ENCODE data around the gene TMEM59L. TPM values are rescaled to one million over a fixed set of nuclear protein-coding genes. Genes with fewer than 3 reads are reported as not detected.
A peak's percentile ranks its signal among the peaks of the same experiment; 100 is the strongest.

TMEM59L gene
- total and polyA plus RNA-seq, 9 of the 15 experiments (the other 6 are each of a cell fraction or from before 2014, with no cell fraction given), result 0.37 TPM; not detected in 8

- TF ChIP-seq YY1 (IDR thresholded peaks at IDR 0.05; ENCODE audit: borderline replicate concordance in 1 of 3, control insufficient read depth in 1 of 3, extremely low read depth in 1 of 3, insufficient read depth in 3 of 3, insufficient read length in 1 of 3, insufficient replicate concordance in 2 of 3, low read depth in 1 of 3, low read length in 2 of 3) (no peak), MNT (conservative IDR thresholded peaks at IDR 0.05) (no peak), CBFB (CRISPR knock-in tag; IDR thresholded peaks at IDR 0.05) (no peak), HMG20B (CRISPR knock-in tag; IDR thresholded peaks at IDR 0.05) (no peak), PHF20 (IDR thresholded peaks at IDR 0.05; ENCODE audit: partially characterized antibody) (no peak), NFXL1 (CRISPR knock-in tag; IDR thresholded peaks at IDR 0.05) (no peak), CBX5 (IDR thresholded peaks at IDR 0.05; ENCODE audit: borderline replicate concordance, low read depth) (no peak), HNRNPLL (IDR thresholded peaks at IDR 0.05; ENCODE audit: low read depth, low read length, poor library complexity, severe bottlenecking) (no peak), LCOR (CRISPR knock-in tag; IDR thresholded peaks at IDR 0.05) (peak; percentile 48; the same call in 1 of the 2 replicates), ELF4 (CRISPR knock-in tag; IDR thresholded peaks at IDR 0.05) (0 out of 2 replicates have a peak, but pooled peaks have one; percentile 14), HINFP (tag; conservative IDR thresholded peaks at IDR 0.05; ENCODE audit: low read depth) (peak; percentile 46; the same call in 1 of the 2 replicates), ZFPM2 (CRISPR knock-in tag; IDR thresholded peaks at IDR 0.05) (no peak)
- TF ChIP-seq, protein P1, sequence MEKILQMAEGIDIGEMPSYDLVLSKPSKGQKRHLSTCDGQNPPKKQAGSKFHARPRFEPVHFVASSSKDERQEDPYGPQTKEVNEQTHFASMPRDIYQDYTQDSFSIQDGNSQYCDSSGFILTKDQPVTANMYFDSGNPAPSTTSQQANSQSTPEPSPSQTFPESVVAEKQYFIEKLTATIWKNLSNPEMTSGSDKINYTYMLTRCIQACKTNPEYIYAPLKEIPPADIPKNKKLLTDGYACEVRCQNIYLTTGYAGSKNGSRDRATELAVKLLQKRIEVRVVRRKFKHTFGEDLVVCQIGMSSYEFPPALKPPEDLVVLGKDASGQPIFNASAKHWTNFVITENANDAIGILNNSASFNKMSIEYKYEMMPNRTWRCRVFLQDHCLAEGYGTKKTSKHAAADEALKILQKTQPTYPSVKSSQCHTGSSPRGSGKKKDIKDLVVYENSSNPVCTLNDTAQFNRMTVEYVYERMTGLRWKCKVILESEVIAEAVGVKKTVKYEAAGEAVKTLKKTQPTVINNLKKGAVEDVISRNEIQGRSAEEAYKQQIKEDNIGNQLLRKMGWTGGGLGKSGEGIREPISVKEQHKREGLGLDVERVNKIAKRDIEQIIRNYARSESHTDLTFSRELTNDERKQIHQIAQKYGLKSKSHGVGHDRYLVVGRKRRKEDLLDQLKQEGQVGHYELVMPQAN (IDR thresholded peaks at IDR 0.05; ENCODE audit: borderline replicate concordance), result peak; percentile 30; the same call in 1 of the 2 replicates
- TF ChIP-seq, protein P2, sequence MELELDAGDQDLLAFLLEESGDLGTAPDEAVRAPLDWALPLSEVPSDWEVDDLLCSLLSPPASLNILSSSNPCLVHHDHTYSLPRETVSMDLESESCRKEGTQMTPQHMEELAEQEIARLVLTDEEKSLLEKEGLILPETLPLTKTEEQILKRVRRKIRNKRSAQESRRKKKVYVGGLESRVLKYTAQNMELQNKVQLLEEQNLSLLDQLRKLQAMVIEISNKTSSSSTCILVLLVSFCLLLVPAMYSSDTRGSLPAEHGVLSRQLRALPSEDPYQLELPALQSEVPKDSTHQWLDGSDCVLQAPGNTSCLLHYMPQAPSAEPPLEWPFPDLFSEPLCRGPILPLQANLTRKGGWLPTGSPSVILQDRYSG (tag; conservative IDR thresholded peaks at IDR 0.05; ENCODE audit: low read depth), result peak; percentile 47; the same call in 1 of the 2 replicates
- TF ChIP-seq, protein P3, sequence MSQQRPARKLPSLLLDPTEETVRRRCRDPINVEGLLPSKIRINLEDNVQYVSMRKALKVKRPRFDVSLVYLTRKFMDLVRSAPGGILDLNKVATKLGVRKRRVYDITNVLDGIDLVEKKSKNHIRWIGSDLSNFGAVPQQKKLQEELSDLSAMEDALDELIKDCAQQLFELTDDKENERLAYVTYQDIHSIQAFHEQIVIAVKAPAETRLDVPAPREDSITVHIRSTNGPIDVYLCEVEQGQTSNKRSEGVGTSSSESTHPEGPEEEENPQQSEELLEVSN (IDR thresholded peaks at IDR 0.05; ENCODE audit: borderline replicate concordance in 1 of 2, extremely low read depth in 1 of 2, insufficient read depth in 1 of 2, insufficient read length in 1 of 2, low read depth in 1 of 2, low read length in 1 of 2, poor library complexity in 1 of 2, severe bottlenecking in 1 of 2), result peak in 1 of 2 experiments; percentile 12
Observed at GRCh38 chr19:18587962-18588610, 24.6 kb upstream of the TMEM59L start (continued).
